Femur (tissue), 1 donor: ENCODE measurements around the gene JOSD1.

Source experiments
- DNase-seq: peaks from one replicate; pipeline ENCODE4 v3.0.0-alpha.2; 2017

The JOSD1 gene

DNA sequence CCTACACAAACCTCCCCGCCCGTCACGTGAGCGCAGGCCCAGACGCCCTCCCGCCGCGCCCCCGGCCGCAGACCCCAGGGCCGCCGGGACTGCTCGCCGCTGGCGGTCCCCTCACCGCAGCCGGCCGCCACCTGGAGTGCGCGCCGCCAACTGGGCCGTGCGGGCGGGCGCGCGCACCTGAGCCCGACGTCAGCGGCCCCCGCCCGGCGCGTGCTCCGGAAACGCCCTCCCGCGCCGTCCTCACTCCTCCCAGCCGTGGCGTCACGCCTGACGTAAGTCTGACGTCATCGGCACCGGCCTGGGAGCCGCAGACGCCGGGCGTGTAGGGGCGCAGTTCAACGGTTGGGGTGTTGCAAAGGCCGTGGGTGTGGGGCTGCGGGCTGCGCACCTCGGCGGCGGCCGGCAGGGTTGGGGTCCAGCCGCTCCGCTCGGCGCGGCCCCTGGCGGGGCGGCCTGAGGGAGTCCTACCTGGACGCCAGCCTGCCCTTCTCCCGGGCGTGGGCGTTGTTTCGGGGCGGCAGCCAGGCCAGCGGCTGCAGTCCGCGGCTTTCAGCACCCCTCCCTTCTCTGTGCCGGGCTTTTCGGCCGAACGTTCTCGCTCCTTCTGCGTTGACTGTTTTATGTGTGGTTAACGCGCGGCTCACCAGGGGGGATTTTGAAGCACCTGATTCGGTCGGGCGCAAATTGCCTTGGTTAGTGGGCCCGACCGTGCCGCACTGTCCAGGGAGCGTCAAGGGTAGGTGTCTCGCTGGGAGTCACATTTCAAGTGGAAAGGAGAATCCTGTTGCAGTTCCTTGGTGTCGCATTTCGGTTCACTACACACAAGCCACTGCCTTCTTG lies at the start of gene JOSD1:
JOSD1 (minus strand) TSS at position 155 of the 840 bp plus-strand sequence. CDS start 956 bp downstream, outside the sequence.
- DNase-seq = peak; percentile 95

GRCh38 chr22:38750104-38750503 lies 49.4 kb upstream of the JOSD1 start:
- no peak for DNase-seq

GRCh38 chr22:38748487-38749136 lies 47.9 kb upstream of the JOSD1 start:
- no peak for DNase-seq

DNA sequence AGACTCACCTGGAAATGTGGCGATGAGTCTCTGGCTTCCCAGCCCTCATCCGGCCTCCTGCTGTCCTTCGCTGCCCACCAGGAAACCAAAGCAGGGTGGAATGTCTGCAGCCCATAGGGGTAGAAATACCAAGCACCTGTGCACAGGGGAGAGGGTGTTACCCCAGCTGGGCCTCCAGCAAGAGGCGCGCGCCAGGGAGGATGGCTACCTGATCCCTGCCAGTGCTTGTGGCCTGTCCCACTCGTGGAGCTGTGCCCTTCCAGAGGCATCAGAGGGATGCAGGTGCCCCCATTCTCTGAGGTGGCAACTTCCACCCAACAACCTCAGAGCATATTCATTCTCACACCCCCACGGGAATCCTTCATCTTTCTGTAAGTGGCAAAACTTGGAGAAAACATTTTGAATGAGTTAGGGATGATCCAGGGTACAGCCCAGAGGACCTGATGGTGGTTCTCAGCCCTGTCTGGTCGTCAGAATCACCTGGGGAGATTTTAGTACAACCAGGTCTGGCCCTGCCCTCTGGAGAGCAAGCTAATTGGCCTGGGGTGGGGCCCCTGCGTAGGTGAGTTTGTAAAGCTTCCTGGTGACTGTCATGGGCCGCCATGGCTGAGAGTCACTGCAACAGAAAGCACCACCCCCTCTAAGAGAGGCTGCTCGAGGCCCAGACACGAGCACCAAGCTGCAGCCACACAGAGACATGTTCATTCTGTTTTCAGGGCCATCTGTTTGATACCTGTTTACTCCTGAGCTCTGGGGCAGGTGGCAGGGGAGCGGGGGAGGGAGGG lies 45.1 kb upstream of the JOSD1 start:
- DNase-seq = no peak

GRCh38 chr22:38744981-38745380 lies 44.2 kb upstream of the JOSD1 start:
- no peak for DNase-seq

- no peak for DNase-seq
These were observed 41.6 kb upstream of the JOSD1 start for GRCh38 chr22:38742176-38742942.

DNA sequence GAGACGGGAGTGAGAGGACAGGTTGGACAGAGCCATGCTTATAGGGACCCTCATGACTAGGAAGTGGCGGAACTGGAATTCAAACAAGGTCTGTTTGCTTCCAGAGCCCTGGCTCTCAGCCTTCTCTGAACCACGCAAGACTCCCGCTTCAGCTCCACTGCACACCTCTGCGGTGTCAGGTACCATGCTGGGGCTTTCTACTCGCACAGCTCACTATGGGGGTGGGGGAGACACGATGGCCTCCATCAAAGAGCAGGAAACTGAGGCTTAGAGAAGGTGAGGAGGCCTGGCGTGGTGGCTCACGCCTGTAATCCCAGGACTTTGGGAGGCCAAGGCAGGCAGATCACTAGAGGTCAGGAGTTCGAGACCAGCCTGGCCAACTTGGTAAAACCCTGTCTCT lies 40.8 kb upstream of the JOSD1 start:
- no peak for DNase-seq

DNA sequence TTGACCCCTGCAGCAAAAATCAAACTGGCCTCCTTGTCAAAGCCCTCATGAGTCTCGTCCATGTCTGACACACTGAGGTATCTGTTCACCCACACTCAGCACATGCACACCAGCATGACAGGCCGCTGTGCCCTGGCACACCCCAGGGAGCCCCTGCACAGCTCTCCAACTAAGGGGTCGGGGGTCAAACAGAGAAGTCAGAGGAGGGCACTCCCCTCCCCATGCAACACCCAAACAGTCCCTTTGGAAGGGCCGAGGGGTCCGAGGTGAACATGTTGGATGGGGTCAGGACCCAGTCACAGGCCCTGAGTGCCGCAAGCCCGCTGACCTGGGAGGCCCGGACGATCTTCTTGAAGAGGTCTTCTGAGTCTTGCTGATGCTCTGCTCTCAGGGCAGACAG lies 40.4 kb upstream of the JOSD1 start:
- DNase-seq = no peak

GRCh38 chr22:38740754-38741153 lies 40.0 kb upstream of the JOSD1 start:
- no peak for DNase-seq

DNA sequence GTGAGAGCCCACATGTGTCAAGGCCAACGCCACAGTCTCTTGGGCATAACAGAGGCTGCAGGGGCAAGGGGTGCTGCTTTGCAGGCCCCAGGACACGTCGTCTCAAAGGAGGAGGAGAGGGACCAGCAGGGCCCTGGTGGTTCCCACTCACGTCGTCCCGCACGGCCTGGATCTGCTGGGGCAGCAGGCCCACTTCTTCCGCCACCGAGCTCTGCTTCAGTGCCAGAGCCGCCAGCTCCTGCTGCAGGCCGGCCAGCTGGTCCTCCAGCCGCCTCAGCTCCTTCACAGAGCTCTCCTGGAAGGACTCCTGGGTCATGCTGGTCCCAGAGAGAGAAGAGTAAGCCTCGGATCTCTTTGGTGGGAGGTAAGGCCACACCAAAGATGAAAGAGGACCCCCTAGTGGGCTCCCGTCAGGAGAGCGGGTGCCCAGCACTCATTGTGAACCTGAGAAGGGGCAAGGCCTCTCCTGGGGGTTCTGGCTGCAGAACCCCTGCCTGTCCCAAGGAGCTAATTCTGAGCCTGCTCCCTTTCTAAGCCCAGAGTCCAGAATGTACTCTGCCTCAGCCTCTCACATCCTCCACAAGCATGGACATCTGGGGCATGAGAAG lies 39.5 kb upstream of the JOSD1 start:
- no peak for DNase-seq

GRCh38 chr22:38739300-38740055 lies 38.7 kb upstream of the JOSD1 start:
- DNase-seq = no peak

DNA sequence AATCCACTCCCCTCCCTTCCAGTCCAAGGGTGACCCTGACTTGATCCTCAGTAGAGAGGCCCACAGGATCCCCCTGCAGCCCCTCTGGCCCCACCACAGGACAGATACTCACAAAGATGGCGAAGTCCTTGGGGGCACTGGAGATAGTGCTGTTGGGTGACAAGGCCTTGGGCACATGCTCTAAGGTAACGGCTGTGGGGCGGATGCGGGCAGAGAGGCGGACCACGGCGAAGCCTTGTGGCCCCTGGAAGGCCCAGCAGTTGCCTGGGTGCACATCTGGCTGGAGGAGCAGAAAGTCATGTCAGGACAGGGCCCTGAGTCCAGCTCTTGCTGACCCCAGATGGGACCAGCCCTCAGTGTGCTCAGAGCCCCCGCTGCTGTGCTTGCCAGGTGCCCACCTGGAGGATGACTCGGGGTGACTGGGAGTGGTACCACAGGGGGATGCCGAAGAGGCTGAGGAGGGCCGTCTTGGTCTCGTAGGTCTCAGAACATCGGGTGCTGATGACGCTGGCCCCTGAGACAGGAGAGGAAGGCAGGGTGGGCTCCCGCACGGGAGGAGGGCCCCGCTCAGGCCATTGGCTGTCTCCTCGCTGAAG lies 37.8 kb upstream of the JOSD1 start:
- DNase-seq = no peak

DNA sequence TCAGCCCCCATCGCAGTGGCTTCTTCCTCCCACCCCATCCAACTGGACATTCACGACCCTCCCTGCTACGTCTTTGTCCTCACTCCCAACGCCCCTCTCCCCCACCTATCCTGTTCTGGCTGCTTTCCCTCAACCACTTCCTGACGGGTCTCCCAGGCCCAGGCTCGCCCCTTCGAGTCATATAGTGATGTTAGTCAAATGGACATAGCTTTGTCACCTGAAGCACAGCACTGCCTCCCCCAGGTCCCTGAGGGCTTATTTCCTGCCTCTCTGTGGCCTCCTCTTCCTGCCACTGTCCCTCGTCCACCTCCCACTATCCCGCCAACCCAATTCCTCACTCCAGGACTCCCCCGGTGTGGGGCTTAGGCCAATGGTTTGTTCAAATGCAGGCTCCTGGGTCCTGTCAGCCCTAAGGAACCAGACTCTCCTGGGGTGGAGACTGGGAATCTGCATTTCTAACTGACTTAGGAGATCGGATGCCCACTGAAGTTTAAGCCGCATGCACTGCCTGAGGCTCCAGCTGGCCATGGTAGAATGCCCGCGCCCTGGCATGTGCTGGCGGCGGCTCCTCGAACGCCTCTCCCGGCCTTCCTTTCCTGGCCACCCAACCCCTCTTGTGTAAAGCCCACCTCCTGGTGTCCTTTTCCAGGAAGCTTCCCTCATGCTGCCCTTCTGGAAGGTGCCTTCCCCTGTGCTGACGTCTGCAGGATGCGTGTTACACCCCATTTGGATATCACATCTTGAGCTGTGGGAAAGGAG lies 36.7 kb upstream of the JOSD1 start:
- no peak for DNase-seq

GRCh38 chr22:38736257-38736570 lies 35.5 kb upstream of the JOSD1 start:
- no peak for DNase-seq

GRCh38 chr22:38735465-38736256 lies 34.9 kb upstream of the JOSD1 start:
- no peak for DNase-seq

DNA sequence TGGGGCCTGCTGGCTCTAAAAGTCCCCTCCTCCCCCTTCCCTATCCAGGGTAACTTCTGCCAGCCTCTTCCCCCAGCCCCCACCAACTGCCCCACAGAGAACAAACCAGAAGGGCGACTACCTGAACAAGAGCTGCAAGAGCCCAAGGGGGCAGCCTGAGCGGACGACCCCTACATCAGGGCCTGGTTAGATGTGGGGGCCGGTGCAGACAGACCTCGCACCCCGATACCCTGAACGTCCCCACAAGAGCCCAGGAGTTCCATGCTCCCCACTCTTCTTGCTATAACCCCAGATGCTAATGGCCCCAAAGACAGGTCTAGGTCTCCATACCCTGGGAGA lies 34.4 kb upstream of the JOSD1 start:
- no peak for DNase-seq

DNA sequence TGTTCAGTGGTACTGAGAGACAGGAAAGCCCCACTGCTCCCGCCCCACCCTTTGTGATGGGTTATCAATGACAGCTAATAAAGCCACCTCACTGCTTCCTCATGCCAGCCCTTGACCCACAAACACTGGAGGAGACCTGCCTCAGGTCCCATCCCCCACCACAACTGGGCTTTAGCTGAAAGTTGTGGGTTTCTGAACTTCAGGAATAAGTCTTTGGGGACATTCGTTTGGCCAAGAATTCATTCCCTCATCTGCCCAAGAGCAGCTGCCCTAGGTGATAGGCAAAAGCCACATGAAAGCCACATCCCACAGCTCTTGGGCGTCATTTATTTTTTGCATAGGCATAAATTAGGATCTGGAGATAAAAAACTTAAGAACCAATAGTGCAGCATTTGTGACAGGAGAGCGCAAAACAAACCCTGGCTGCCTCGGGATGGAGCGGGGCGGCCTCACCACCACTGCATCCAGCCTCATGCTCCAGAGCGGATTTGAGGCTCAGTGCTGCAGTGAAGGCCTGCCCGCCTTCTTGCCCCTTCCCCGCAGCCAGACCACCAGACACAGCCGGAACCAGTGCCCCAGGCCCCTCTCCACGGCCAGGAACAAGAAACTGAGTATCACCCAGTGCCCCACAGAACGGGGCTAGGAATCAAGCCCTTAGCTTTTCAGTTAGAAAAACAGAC lies 33.8 kb upstream of the JOSD1 start:
- DNase-seq = no peak

DNA sequence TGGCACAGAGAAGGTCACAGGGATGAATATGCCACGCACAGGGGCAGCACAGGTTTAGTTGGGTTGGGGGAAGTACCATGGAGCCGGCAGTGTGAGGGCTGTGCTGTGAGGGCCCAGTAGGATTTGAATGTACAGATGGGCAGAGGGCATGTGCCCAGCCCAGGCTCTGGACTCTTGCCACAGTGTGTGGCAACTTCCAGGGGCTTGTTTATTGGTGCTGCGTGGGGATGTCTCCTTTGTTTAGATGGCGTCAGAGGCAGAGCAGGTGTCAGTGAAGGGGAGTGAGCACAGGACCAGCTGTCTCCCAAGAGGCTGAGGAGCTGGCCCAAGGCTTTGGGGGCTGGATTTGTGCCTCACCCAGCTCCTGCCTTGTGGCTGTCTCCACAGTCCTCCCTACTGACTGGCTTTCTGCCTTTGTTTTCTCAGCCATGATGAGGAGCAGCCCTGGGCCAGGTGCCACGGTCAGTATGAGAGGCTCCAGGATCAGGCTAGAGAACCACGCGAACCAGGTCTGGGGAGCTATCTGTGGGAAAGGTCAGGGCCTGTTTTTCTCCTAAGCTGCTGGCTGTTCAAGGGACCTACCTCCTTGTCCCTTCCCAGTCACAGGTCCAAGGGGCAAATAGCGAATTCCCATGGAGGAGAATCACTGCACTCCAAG lies 33.1 kb upstream of the JOSD1 start:
- peak; percentile 54 for DNase-seq

- peak; percentile 63 for DNase-seq
These were observed 32.6 kb upstream of the JOSD1 start for GRCh38 chr22:38733329-38733723.
